Right lobe of liver (tissue), 4 donors: ENCODE results near the gene ARL2.

Experiments
- POLR2A ChIP-seq: fragments of 450-650 bp; IDR thresholded peaks from one replicate; pipeline ENCODE4 v1.6.1; 2017; ENCODE audit warnings: antibody characterized with exemption, mild to moderate bottlenecking
- TF ChIP-seq, protein P1 (sequence below), 4 donors: fragments of 200-600 bp in 3 of 4; fragments of 450-650 bp in 1 of 4; IDR thresholded peaks; one replicate each; pipeline versions ENCODE4 v1.5.1 to v1.8.0; 2016 to 2022; ENCODE audit warnings: antibody characterized with exemption in 4 of 4, mild to moderate bottlenecking in 2 of 4
- donor health status: DM: no; HTN: no; CAD: no.
- donor health status: DM: no; HTN: no; CAD: no.
- donor health status: DM: no; HTN: yes; CAD: no.

DNA sequence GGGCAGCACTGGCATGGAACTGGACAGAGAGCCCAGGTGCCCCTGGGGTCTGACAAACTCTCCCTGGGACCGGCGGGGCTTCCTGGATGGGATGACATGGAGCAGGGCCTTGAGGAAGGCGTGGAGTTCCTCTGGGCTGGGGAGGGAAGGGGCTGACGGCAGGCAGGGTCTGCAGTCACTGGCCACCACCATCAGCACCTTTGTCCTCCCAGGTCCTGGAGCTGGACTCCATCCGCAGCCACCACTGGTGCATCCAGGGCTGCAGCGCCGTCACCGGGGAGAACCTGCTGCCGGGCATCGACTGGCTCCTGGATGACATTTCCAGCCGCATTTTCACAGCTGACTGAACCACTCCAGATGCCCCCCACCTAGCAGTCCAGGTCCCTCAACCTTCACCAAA lies 7.5 kb downstream of the ARL2 start:
- TF ChIP-seq, protein P1, sequence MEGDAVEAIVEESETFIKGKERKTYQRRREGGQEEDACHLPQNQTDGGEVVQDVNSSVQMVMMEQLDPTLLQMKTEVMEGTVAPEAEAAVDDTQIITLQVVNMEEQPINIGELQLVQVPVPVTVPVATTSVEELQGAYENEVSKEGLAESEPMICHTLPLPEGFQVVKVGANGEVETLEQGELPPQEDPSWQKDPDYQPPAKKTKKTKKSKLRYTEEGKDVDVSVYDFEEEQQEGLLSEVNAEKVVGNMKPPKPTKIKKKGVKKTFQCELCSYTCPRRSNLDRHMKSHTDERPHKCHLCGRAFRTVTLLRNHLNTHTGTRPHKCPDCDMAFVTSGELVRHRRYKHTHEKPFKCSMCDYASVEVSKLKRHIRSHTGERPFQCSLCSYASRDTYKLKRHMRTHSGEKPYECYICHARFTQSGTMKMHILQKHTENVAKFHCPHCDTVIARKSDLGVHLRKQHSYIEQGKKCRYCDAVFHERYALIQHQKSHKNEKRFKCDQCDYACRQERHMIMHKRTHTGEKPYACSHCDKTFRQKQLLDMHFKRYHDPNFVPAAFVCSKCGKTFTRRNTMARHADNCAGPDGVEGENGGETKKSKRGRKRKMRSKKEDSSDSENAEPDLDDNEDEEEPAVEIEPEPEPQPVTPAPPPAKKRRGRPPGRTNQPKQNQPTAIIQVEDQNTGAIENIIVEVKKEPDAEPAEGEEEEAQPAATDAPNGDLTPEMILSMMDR (IDR thresholded peaks at IDR 0.05) = no peak
- no peak for TF ChIP-seq POLR2A
